Activated naive CD4-positive, alpha-beta T cell treated with anti-CD3 and anti-CD28 coated beads, Interleukin-2, amount 50 U/mL, for 72 hours (primary cell): ENCODE results near the gene GNAZ. TPM values are rescaled to one million over a fixed set of nuclear protein-coding genes. Genes with fewer than 3 reads are reported as not detected.

Experiments used
- total RNA-seq, 2 donors: library from RNA; stranded (reverse); gene quantifications; one replicate each; pipeline ENCODE4 v1.2.3, GENCODE V29; 2022

Gene GNAZ
- total RNA-seq, 2 donors from 2014 or later, result 0.39 to 0.61 TPM

Other genes starting within 250 kb of the GNAZ start
- not detected for gene IGLL5, start 182.7 kb upstream of the GNAZ start, total RNA-seq
- under 1 TPM; 0.18 to 0.33 TPM for gene RSPH14, start 71.5 kb downstream of the GNAZ start, total RNA-seq
- gene RAB36, start 75.0 kb downstream of the GNAZ start, total RNA-seq, result under 1 TPM in 1 of 2 donors, not detected in 1; 0.25 TPM
- 10 to 100 TPM; 44.9 to 63.7 TPM for gene BCR, start 110.0 kb downstream of the GNAZ start, total RNA-seq